HCEC 1CT (cell line): Measurements from ENCODE around the gene ADORA1.

ENCODE experiments used
- DNase-seq: peaks from one replicate; pipeline ENCODE4 v3.0.0-alpha.2; 2017

ADORA1 gene

DNA sequence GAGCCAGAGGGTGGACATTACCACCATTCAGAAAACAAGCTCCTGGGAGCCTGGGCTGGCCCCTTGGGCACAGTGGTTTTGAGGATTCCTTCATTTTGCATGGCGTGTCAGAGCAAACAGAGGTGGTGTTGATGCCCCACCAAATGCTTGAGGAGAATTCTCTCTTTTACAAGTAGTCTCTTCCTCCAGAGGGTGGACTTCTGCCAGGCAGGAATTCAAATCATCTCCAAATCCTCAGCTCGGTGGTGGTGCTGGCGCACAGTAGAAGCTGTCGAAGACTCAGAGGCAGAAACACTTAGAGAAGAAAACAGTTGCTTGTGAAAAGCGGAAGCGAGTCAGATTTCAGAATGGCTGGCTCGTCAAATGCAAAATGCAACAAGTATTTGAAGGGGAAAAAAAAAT, 62.4 kb downstream of the ADORA1 start:
- DNase-seq: peak; percentile 19

DNA sequence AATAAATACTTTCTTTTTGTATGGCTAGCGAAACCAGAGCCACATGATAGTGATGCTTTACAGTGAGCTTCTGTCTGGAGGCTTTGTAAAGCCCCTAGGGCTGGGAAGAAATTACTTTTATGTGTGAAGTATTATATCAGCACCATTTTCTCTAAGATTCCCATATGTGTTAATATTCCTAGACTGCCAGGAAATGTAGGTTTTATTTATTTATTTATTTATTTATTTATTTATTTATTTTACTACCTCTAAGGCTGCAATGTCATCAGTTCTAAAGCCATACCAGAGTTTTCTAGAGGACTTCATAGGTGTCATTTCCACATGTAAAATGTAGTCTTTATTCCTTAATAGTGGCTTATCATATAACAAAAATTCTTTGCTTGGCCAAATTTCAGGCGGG, 63.4 kb downstream of the ADORA1 start:
- no peak for DNase-seq

DNA sequence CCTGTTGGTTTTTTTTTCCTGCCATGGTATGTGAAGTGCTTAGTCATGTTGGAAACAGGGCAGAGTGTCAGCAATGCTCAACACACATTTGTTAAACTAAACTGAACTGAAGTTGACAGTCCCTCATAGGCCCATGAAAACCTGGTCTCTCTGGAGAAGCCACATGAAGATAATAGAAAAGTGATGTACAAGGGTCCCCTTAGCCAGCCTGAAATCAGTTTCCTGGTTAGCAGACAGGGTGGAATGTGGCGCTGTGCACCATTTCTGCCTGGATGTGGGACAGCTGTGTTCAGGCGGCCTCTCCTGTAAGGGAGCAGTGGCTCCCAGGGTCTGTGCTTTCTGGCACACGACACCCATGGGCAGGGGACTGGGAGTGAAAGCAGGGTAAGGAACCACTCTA, 68.8 kb downstream of the ADORA1 start:
- DNase-seq: no peak

DNA sequence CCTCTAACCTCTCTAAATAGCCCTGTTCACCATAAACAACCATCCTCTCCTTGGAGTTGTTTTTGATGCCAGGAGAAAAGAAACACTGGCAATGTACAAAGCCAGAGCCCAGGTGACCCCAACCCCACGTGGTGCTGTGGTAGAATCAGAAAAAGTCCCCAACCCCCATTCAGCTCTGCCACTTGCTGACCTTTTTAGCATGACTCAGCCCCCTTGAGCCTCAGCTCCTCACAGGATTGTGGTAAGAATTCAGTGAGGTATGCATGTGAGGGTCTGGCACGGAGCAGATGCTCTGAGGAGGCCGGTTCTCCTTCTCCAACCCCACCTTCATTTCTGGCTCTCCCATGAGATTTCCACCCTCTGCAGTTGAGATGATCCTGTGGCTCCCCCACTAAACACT, 70.1 kb downstream of the ADORA1 start:
- DNase-seq: peak; percentile 80

DNA sequence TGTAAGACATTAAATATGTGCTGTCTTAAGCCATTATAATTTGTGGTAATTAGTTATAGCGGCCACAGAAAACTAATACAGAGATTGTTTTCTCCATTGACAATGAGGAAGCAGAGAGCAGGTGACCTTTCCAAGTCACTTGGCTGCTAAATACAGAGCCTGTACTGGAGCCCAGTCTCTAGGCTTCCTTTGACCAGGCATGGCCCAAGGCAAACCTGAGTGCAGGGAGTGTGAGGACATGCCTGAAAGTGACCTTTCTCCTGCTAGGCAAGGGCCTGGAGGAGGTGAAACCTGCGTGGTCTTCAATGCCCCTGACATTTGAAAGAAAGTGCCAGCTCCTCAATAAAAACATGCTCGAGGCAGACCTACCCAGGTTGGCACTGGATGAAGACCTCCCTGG, 71.5 kb downstream of the ADORA1 start:
- DNase-seq: no peak

DNA sequence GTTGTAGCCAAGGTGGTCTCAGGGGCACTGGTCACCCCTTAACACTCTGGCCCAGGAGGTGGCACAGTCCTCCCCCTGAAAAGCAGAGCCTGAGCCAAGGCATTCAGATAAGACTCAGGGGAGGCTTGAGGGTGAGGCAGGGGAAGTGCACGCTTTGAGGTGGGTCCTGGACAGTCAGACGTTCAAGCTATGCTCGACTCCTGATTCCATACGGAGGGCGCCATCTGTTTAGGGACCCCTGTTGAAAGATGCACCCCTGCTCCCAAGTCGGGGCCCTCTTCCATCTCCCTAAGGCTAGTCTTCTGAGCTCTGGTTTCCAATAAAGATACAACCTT, 71.9 kb downstream of the ADORA1 start:
- DNase-seq: no peak

DNA sequence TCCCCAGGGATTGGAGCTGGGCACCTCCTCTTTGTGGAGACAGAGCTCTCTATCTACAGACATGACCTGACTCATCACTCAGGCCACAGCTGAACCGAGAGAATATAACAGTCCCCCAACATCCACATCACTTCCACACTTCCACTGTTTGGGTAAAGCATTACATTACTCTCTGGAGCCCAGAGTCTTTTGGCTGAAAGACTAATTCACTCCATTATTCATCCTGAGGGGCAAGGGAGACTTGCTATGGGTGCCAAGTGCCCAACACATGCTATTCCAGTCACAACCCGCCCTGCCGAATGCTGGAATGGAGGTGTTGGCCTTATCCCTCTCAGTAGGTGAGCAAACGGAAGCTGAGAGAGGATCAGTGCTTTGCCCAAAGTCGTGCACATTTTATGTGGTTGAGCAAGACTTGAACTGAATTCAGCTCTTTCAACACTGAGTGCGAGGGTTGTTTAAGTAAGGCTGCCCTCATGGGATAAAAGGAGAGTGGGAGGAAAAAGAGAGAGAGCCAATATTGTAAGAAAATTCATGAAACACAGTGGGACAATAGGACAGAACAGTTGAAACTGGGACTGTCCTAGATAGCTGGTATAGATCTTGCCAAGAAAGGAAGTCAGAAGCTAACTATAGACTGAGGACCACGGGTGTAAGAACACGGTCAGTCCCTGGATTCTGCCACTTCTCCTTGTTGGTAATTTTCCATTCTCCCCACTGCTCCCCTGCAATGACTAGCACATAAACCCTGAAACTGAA, 72.5 kb downstream of the ADORA1 start:
- peak; percentile 76 for DNase-seq

DNA sequence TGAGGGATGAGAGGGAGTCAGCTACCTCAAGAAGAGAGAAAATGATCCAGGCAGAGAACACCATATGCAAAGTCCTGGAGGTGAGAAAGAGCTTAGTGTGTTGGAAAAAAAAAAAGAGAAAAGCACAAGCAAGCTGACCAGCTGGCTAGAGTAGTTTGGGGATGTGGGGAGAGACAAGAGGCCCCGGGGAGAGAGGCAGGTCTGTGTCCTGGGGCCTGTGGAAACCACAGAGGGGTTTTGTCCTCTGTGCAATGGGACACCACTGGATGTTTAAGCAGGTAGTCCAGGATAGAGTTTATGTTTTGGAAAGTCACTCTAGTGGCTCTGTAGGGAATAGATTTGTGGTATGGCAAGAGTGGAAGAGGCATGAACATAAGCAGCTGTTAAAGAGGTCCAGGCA, 73.4 kb downstream of the ADORA1 start:
- no peak for DNase-seq

DNA sequence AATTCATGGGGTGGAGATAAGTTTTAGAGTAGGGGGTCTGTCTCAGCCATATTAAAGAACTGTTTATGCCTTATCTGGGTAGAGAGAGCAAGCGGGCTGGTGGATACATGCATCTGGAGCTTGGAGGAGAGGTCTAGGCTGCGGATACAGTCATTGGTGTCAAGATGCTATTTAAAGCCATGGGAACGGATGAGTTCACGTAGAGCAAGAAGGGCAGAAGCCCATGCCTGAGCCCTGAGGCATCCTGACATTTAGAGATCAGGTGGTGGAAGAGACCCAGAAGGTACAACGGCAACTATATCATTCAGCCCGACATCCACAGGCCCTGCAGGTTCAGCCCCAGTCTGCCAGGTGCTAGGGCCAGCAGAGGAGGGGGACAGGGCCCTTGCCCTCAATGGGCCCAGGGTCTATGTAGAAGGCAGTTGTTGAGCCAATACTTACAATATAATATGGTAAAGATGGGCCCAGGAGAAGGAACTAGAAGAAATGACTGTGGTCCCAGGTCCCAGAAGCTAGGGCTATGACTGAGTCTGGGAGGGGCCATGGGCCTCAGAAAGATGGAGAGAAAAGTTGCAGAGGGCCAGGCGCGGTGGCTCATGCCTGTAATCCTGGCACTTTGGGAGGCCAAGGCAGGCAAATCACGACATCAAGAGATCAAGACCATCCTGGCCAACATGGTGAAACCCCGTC, 74.1 kb downstream of the ADORA1 start:
- no peak for DNase-seq

DNA sequence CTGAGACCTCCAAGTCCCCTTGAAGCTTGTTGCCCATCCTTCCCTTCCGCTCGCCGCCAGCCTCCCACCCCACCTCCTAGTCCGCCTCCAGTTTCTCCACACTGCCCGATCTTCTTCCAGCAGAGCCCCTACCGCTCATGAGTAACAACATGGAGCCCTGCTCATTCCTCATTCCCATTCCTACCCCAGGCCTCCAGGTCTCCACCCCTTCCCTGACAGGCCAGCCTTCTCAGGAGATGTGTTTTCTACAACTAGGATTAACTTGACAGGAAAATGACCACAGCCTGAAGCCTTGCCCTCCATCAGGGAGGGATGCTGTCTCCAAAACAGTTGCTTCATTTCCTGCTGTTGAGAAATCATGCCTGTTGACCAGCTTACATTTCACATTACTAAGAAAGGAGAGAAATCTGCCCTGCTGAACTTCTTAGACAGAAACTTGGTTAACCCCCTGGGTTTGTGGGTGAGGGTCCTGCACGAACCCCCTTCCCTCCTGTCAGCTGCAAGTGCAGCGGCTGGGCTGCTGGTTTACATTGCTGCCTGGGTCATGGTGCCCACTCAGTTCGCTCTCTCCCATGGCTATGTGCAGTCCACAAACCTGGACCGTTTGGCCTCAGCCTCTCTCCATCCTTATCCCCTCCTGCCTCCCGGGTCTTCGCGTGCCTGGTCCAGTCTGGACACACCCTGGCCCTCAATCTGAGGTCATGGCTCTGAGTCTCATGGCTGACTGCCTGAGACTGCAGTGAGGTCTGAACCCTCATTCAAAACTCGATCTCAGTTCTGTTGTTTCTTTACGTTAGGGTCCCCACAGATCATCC, 75.1 kb downstream of the ADORA1 start:
- peak; percentile 95 for DNase-seq

DNA sequence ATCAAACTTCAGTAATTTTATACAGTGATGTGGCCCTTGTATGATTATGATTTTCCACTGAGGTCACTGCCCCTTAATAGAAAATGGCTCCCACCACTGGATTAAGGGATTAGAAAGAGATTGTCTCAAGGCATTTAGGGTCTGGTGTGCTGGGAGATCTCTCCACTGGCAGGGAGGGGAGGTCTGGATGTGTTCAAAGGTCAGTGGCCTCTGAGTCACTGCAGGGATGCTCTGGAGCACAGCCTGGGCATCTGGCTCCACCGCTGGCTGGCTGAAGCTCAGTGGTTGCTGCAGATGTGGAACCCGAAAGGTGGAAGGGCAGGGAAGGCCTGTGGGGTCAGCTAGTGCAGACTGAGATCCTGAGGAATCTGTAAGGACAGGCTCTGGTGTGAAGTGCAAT, 77.2 kb downstream of the ADORA1 start:
- peak; percentile 11 for DNase-seq

DNA sequence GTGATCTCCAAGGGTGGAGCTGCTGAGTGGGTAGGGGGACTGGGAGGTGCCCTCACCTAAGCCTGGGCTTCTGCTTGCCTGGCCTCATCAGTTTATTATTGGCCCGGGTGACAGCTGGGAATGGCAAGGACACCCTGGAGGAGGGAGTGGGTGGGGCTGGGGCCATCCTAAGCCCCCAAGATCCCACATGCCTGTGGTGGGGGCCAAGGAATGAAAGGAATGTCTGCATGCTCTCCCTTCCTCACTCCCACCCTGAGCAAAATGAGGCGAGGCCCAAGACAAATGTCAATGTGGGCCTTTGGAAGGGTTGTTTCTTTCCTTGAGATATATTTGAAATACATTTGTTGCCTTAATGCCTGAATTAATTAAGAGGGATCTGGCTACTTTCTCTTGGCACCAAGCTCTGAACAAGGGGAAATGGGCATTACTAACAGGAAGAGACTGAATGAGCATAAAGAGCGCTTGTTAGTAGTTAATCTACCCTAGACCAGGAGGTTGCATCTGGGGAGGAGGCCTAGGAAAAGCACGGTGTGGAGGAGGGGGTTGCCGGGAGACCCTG, 78.7 kb downstream of the ADORA1 start:
- DNase-seq: no peak

DNA sequence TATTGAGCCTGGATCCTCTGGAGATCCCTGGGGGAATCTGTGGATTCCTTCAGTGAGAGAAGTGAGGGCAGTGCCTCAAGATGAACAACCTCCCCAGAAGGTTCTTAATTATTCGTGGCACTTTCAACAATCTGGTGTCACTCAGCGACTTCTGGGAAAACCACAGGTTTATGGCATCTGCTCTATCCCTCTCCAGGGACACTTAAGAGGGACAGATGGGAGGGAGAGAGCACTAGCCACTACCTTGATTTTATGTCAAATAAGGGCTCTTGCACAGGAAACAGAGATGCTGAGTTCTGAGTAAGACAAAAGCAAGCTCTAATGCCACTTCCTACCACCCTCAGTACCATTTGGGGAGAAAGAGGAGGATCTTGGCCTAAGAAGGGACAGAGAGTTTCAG, 80.2 kb downstream of the ADORA1 start:
- no peak for DNase-seq

DNA sequence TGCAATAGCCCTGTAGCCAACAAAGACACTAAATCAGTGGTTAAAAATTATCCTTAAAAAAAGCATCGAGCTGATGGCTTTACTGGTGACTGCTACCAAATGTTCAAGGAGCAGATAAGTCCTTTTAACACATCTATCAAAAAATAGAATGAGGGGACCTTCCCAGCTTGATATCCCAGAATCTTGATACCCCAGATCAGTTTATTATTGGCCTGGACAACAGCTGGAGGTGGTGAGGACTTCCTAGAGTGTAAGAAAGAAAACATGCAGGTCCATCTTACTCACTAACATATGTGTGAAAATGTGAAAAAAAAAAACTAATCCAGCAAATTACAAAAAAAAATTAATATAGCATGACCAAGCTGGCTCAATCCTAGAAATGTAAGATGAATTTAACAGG, 80.7 kb downstream of the ADORA1 start:
- no peak for DNase-seq

DNA sequence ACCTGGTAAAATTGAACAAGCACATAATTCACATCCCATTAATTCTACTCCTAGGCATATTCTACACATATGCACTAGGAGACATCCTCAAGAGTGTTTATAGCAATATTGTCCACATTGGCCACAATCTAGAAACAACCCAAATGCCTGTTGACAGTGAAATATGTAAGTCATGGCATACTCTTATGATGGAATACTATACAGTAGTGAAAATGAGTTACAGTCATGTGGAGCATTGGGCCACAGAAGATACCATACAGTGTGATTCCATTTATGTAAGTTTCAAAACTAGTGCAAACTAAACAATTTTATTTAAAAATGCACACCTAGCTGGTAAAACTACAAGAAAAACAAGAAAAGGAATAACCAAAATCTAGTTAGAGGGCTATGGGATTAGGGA, 82.8 kb downstream of the ADORA1 start:
- DNase-seq: no peak

DNA sequence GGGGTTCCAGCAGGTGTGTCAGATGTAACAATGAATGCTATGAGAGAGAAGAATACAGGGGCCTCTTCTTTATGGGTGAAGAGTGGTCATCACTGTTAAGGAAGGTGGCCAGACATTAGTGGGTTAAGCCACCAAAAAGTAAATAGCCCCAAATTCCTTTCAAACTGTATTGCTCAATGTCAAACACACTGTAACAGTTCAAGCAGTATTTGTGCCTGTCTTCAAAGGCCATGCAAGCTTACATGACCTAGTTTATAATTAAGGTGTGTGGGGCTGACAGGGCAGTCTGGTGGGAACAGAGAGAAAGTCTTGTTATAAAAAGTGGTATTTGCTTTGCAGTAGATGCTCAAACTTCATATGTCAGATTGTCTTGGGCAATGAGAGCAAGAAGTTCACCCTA, 83.5 kb downstream of the ADORA1 start:
- DNase-seq: no peak

DNA sequence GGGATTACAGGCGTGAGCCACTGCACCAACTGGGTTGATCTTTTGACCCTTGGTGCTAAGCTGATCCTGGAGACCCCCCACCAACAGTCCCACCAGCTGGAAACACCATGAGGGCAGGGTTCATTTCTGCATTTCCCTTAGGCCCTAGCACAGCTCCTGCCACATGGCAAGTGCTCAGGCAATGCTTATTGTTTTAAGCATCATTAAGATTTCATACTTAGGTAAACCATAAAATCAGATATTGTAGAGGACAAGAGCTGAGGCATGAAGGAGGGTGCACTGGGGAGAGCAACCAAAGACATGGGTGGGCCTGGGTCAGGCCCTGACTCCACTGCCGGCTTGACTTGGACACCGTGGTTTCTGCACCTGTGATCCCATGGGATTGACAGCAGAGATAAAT, 84.3 kb downstream of the ADORA1 start:
- DNase-seq: no peak

DNA sequence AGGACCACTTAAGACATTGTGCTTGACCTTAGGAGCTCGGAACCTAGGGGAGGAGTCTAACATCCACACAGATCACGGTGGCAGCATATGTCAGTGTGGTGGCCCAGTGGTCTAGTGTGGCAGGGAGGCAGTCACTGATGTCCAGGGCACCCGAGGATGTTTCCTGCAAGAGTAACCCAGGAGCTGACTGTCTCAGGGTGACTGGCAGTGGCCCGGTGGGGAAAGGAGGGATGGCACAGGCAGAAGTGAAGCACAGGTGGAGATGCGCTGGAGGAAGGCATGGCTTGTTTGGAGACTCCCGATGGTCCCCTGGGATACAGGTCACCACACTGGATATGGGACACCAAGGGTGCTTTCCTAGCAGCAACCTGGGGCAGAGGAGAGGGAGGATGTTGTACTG, 85.6 kb downstream of the ADORA1 start:
- DNase-seq: no peak

DNA sequence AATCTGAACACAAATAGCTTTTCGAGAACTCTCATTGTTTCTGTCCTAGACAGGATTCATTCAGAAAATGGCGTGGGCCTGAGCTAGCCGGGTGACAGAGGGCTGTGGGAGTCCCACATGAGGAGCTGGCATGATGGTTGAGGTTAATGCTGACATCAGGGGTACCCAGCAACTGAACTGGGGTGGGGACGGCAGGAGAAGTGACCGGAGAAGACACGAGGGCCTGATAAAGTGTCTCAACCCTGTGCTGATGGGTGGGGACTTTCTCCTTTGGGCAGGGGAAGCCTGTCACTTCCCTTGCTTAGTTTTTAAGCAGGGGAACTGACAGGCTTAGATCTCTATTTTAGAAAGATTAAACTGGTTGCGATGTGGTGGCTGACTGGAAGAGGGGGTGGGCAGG, 87.3 kb downstream of the ADORA1 start:
- DNase-seq: no peak

DNA sequence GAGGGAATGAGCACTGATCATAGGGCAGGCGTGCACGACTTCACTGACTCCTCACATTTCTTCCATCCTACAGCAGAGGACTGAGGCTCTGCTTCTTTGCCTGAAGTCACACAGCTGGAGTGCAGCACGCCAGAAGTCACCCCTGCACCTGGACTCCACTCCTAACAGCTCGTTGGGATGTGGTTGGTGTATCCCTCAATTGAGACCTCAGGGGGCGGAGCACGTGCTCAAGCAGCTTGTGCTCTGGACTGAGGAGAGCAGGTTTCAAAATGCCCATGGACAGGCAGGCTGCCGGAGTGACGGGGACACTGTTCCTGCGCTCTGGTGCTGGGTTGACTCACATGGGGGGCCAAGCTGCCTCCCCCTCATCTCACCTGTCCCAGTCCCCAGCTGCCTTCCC, 88.0 kb downstream of the ADORA1 start:
- no peak for DNase-seq

DNA sequence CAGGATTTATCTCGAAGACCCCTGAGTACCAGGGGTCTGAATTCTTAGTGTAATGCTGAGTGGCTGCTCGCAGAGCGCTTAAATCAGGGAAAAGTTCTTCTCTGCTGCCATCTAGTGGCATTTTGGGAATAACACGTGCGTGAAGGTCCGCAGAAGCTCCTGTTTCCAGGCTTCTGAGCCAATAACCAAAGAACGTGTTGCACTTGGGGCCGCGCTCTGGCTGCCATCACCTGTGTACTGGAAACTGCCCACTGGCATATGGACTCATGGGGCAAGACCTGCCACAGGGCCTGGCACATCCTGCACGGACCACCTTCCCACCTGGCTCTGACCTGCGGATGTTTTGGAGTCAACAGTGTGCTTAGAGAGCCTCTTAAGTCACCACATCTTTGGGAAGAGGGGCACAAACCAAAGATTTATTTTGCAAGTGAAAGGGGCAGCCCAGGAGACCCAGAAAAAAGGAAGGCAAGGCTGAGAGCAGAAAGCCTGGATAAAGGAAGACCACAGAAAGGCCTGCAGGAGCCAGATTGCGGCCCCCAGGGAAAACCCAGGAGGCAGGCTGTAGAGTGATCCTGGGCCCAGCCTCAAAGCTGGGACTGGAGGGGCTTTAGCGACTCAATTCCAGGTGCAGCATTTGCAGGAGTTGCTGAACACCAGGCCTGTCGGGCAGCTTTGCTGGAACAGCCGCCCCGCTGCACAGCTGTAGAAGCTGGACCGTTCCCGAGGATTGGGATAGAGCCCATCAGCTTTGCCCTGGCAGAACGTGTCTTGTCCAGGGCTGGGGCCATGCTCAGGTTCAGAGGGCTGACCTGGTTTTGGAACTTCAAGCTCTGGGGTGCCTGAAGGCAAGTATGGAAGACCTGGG, 89.0 kb downstream of the ADORA1 start:
- DNase-seq: peak; percentile 31
